IPS-20b (cell line): ENCODE data around the gene MCM9.

Source experiments
- H3K27ac ChIP-seq: one replicate; pipeline ENCODE4 v1.5.1; 2013; ENCODE audit warnings: low read length
- H3K27me3 ChIP-seq: 2 replicates; pipeline ENCODE4 v1.6.1; 2013; ENCODE audit warnings: mild to moderate bottlenecking, low read length, inconsistent platforms; ENCODE audit not compliant: insufficient read depth
- H3K36me3 ChIP-seq: 2 replicates; pipeline ENCODE4 v1.6.1; 2013; ENCODE audit warnings: low read depth, mild to moderate bottlenecking, inconsistent platforms, low read length, moderate library complexity; ENCODE audit not compliant: insufficient read depth
- H3K4me1 ChIP-seq: 2 replicates; pipeline ENCODE4 v1.6.1; 2013; ENCODE audit warnings: mild to moderate bottlenecking, control low read depth, inconsistent platforms, low read length, moderate library complexity; ENCODE audit not compliant: insufficient read depth
- H3K4me3 ChIP-seq: 2 replicates; pipeline ENCODE4 v1.5.1; 2013; ENCODE audit warnings: mild to moderate bottlenecking, low read length, inconsistent platforms
- H3K9ac ChIP-seq: 2 replicates; pipeline ENCODE4 v1.6.1; 2013; ENCODE audit warnings: low read depth, mild to moderate bottlenecking, inconsistent platforms, low read length, moderate library complexity
- H3K9me3 ChIP-seq: 2 replicates; pipeline ENCODE4 v1.6.1; 2013; ENCODE audit warnings: mild to moderate bottlenecking, low read depth, low read length, inconsistent platforms; ENCODE audit not compliant: insufficient read depth

Gene MCM9

DNA sequence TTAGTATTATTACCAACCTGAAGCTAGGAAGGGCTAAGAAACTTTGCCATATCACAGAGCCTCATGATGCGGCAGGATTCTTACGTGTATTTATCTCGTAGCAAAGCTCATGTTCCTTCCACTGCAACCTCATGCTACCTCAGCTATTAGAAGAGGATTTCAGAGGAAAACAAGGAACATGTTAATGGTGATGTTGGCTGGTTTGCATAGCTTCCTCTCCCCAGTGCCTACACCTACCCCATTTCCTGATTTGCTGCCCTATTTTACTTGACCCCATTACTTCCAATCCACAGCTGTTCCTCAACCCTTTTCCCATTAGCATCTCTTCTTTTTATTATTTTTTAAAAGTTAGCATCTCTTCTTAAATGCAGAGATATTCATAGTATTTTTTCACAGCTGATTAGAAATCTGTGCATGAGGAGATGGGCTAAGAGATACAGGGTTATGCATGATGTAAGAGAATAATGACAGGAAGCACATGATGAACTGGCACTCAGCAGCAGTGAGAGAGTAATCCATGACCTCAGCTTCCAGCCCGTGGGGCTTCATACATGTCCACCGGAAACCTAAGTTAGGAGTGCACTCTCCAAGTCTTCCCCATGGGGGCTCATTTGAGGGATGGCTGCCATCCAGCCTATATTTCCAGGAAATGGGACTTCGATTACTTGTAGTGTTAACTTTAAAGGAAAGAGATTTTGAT is 147.1 kb downstream of the MCM9 start:
- Histone ChIP-seq H3K36me3 (no peaks in the 10 kb centered on the region), H3K4me3 (no peak overlapping the region), H3K4me1 (no peaks in the 10 kb centered on the region; the same call in 1 of the 2 replicates), H3K27me3 (no peaks in the 10 kb centered on the region), H3K9ac (no peak overlapping the region), H3K27ac (no peak overlapping the region), H3K9me3 (no peaks in the 10 kb centered on the region)

- H3K9ac ChIP-seq: no peak overlapping the region
- no peaks in the 10 kb centered on the region for H3K9me3 ChIP-seq
- H3K36me3 ChIP-seq: no peaks in the 10 kb centered on the region
- H3K27ac ChIP-seq: no peak overlapping the region
- H3K27me3 ChIP-seq: no peaks in the 10 kb centered on the region
- no peaks in the 10 kb centered on the region; the same call in 1 of the 2 replicates for H3K4me1 ChIP-seq
- H3K4me3 ChIP-seq: no peak overlapping the region
These were observed 148.1 kb downstream of the MCM9 start for GRCh38 chr6:118786596-118787453.

DNA sequence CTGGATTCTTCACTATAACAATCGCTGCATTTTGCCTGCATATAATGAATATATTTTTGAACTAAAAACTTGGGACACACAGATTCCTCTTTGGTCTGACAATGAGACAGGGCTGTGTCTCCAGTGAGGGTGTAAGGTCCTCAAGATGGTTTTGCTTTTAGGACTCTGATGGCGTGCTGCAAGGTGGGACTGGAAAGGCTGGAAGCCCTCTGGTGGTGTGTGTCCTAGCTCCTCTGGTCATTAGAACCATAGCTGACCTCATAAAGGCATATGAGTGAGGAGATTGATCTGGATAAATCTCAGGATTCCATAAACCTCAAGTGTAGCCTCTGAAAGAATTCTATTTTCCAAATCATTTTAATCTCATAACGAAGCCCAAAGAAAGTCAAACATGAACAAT is 149.4 kb downstream of the MCM9 start:
- Histone ChIP-seq H3K27ac (no peak overlapping the region), H3K4me1 (no peaks in the 10 kb centered on the region; the same call in 1 of the 2 replicates)

DNA sequence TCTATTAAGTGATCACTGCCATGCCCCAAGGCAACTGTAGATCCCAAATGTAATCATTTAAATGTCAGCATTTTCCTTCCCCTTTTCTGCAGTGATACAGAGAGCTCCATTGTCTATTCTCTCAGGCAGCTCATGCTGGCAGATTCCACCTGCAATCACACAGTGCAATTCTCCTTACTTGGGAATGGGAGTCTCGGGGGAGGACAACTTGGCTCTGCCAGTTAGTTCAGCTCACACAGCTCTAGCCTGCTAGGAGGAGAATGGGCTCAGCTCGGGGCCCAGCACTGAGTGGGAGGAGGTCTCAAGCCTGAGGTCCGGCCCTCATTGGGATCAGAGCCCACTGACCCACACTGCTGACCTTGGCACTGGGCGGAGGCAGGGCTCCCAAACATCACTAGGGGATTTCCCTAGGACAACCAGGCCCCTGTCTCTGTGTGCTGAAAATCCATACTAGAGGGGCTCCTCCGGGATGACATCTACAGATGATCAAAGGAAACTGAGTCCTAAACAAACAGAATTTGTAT is 150.3 kb downstream of the MCM9 start:
- Histone ChIP-seq H3K27me3 (no peaks in the 10 kb centered on the region), H3K4me1 (no peaks in the 10 kb centered on the region; the same call in 1 of the 2 replicates), H3K9ac (no peak overlapping the region), H3K36me3 (no peaks in the 10 kb centered on the region), H3K4me3 (no peak overlapping the region), H3K27ac (no peak overlapping the region), H3K9me3 (no peaks in the 10 kb centered on the region)

More for the DNA sequence above, 149.4 kb downstream of the MCM9 start:
- no peak overlapping the region for H3K4me3 ChIP-seq
- no peak overlapping the region for H3K9ac ChIP-seq
- H3K36me3 ChIP-seq: no peaks in the 10 kb centered on the region
- no peaks in the 10 kb centered on the region for H3K27me3 ChIP-seq
- no peaks in the 10 kb centered on the region for H3K9me3 ChIP-seq

GRCh38 chr6:118783931-118784550 is 150.9 kb downstream of the MCM9 start:
- H3K9ac ChIP-seq: no peak overlapping the region
- H3K4me3 ChIP-seq: no peak overlapping the region
- no peaks in the 10 kb centered on the region for H3K36me3 ChIP-seq
- no peaks in the 10 kb centered on the region for H3K27me3 ChIP-seq
- H3K27ac ChIP-seq: no peak overlapping the region
- no peaks in the 10 kb centered on the region for H3K9me3 ChIP-seq
- no peaks in the 10 kb centered on the region; the same call in 1 of the 2 replicates for H3K4me1 ChIP-seq

GRCh38 chr6:118782651-118783050 is 152.3 kb downstream of the MCM9 start:
- no peaks in the 10 kb centered on the region; the same call in 1 of the 2 replicates for H3K4me1 ChIP-seq
- H3K9me3 ChIP-seq: no peaks in the 10 kb centered on the region
- no peak overlapping the region for H3K9ac ChIP-seq
- no peaks in the 10 kb centered on the region for H3K27me3 ChIP-seq
- no peak overlapping the region for H3K27ac ChIP-seq
- no peak overlapping the region for H3K4me3 ChIP-seq
- no peaks in the 10 kb centered on the region for H3K36me3 ChIP-seq

GRCh38 chr6:118781897-118782296 is 153.1 kb downstream of the MCM9 start:
- no peaks in the 10 kb centered on the region for H3K9me3 ChIP-seq
- H3K36me3 ChIP-seq: no peaks in the 10 kb centered on the region
- no peak overlapping the region for H3K9ac ChIP-seq
- H3K4me1 ChIP-seq: no peaks in the 10 kb centered on the region; the same call in 1 of the 2 replicates
- H3K27ac ChIP-seq: no peak overlapping the region
- no peak overlapping the region for H3K4me3 ChIP-seq
- H3K27me3 ChIP-seq: no peaks in the 10 kb centered on the region

- Histone ChIP-seq H3K27ac (no peak overlapping the region), H3K36me3 (no peaks in the 10 kb centered on the region), H3K9ac (no peak overlapping the region), H3K4me3 (no peak overlapping the region), H3K27me3 (no peaks in the 10 kb centered on the region), H3K4me1 (no peaks in the 10 kb centered on the region; the same call in 1 of the 2 replicates), H3K9me3 (no peaks in the 10 kb centered on the region)
These were observed 154.3 kb downstream of the MCM9 start for GRCh38 chr6:118780668-118781067.

GRCh38 chr6:118776607-118777549 is 158.1 kb downstream of the MCM9 start:
- Histone ChIP-seq H3K27me3 (no peaks in the 10 kb centered on the region), H3K36me3 (no peaks in the 10 kb centered on the region), H3K9ac (no peak overlapping the region), H3K4me1 (no peaks in the 10 kb centered on the region), H3K27ac (no peak overlapping the region), H3K4me3 (no peak overlapping the region), H3K9me3 (no peaks in the 10 kb centered on the region)

- no peaks in the 10 kb centered on the region for H3K27me3 ChIP-seq
- no peak overlapping the region for H3K4me3 ChIP-seq
- no peaks in the 10 kb centered on the region for H3K9me3 ChIP-seq
- H3K27ac ChIP-seq: no peak overlapping the region
- no peak overlapping the region for H3K9ac ChIP-seq
- H3K36me3 ChIP-seq: no peaks in the 10 kb centered on the region
- no peaks in the 10 kb centered on the region for H3K4me1 ChIP-seq
These were observed 159.6 kb downstream of the MCM9 start for GRCh38 chr6:118775381-118775780.

DNA sequence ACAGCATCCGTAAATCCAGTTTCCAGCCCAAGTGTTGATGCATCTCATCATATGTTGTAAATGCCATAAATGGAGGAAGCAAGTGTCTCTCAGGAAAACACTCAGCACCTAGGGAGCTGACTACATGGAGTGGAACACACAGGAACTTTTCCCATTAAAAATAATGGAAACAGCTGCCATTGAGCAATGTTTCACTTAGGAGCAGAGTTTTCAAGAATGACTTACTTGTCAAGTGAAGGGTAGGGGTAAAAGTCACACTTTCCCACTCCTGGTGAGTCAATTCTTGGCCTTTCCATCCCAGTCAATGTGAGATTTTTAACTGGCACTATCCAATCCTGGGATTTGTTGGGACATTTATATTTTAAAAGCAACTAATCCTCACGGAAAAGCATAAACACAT is 160.4 kb downstream of the MCM9 start:
- H3K36me3 ChIP-seq: no peaks in the 10 kb centered on the region
- H3K4me1 ChIP-seq: no peaks in the 10 kb centered on the region
- no peak overlapping the region for H3K27ac ChIP-seq
- no peak overlapping the region for H3K4me3 ChIP-seq
- H3K9ac ChIP-seq: no peak overlapping the region
- H3K9me3 ChIP-seq: no peaks in the 10 kb centered on the region
- no peaks in the 10 kb centered on the region for H3K27me3 ChIP-seq
